ENCODE results near the gene ZNF850. TPM values are rescaled to one million over a fixed set of nuclear protein-coding genes. Genes with fewer than 3 reads are reported as not detected.
A peak's percentile ranks its signal among the peaks of the same experiment; 100 is the strongest.

Gene ZNF850
- total RNA-seq, 1 experiment from 2014 or later = 23.9 TPM

- no peak overlapping the region for H2BK20ac ChIP-seq (ENCODE audit: low read depth, low read length, poor library complexity, severe bottlenecking)
- H3K23me2 ChIP-seq (ENCODE audit: insufficient read length, low read depth, low read length, poor library complexity, severe bottlenecking) = peaks cover 11% of the 10 kb centered on the region
Observed at GRCh38 chr19:36685835-36686234, 86.8 kb downstream of the ZNF850 start.

More at GRCh38 chr19:36685835-36686234, 86.8 kb downstream of the ZNF850 start:
- Histone ChIP-seq H2BK15ac (ENCODE audit: low read depth, low read length) (no peak overlapping the region), H2AK5ac (ENCODE audit: insufficient read length, low read length) (no peak overlapping the region), H3K4me2 (ENCODE audit: insufficient read depth, insufficient read length, low read length) (no peak overlapping the region), H4K20me1 (ENCODE audit: control insufficient read depth, insufficient read depth, insufficient read length) (no peaks in the 10 kb centered on the region), H2BK5ac (ENCODE audit: insufficient read length, low read length) (no peak overlapping the region), H4K91ac (ENCODE audit: insufficient read length, low read depth, low read length) (no peak overlapping the region), H3K27me3 (ENCODE audit: insufficient read depth, low read length) (no peaks in the 10 kb centered on the region), H3K4me1 (ENCODE audit: insufficient read depth, low read length) (no peaks in the 10 kb centered on the region), H4K8ac (replicated peaks; ENCODE audit: insufficient read length, low read depth, low read length) (no peak overlapping the region), H3K23ac (ENCODE audit: insufficient read length, low read depth, low read length) (no peak overlapping the region), H2BK12ac (ENCODE audit: insufficient read length, low read depth, low read length) (no peak overlapping the region), H2BK120ac (ENCODE audit: low read depth, low read length, poor library complexity, severe bottlenecking) (no peak overlapping the region), H2AFZ (ENCODE audit: low read length) (no peak overlapping the region), H3K27ac (ENCODE audit: insufficient read length, low read depth, low read length) (no peak overlapping the region), H3K79me1 (ENCODE audit: insufficient read depth, low read depth, low read length, poor library complexity, severe bottlenecking) (peaks cover 3% of the 10 kb centered on the region), H3K9ac (ENCODE audit: extremely low read depth, insufficient read length, low read length) (no peak overlapping the region), H3K79me2 (ENCODE audit: insufficient read depth, low read length) (peaks cover 7% of the 10 kb centered on the region), H3K18ac (ENCODE audit: insufficient read length, low read depth, low read length) (no peak overlapping the region), H3K4ac (ENCODE audit: low read depth, low read length) (no peak overlapping the region), H3K14ac (ENCODE audit: insufficient read depth, low read length) (no peak overlapping the region), H3T11ph (ENCODE audit: low read length) (no peak overlapping the region), H3K9me3 (ENCODE audit: control insufficient read depth, low read depth, low read length) (no peaks in the 10 kb centered on the region), H3K56ac (ENCODE audit: insufficient read length, low read depth, low read length) (no peak overlapping the region), H4K5ac (ENCODE audit: insufficient read length, low read depth, low read length) (no peak overlapping the region)
- no CpG with 5 or more reads among the region's 2 CpGs for WGBS (ENCODE audit: extremely low coverage, insufficient read length, low lambda C conversion rate)
- no peak overlapping the region for H3K27ac Mint-ChIP-seq
- TF ChIP-seq CTCF (conservative IDR thresholded peaks at IDR 0.05) = no peak
- H3K4me3 Mint-ChIP-seq = peak overlapping the region; percentile 99; a peak in 4 of 5 replicates
- no peak for DNase-seq
- peaks cover 15 to 39% of the 10 kb centered on the region in 2 experiments for H3K9me3 Mint-ChIP-seq
- peaks cover 12 to 15% of the 10 kb centered on the region in 2 experiments for H3K4me1 Mint-ChIP-seq
- peaks cover 3% of the 10 kb centered on the region; the same call in 1 of the 2 replicates for H3K27me3 Mint-ChIP-seq (ENCODE audit: low read depth)
- peaks cover 38 to 45% (median 43%) of the 10 kb centered on the region in 3 experiments for H3K36me3 Mint-ChIP-seq (ENCODE audit: insufficient read depth in 1 of 3, low read depth in 3 of 3)
